ENCODE measurements around the gene ST7. TPM values are rescaled to one million over a fixed set of nuclear protein-coding genes. Genes with fewer than 3 reads are reported as not detected.
"Not testable (repeated sequence)": the region's sequence is repeated elsewhere in the genome, so short reads cannot be mapped to it uniquely, and the experiment has no call there.

The ST7 gene
- total RNA-seq, 1 donor from 2014 or later = 18.9 TPM

- DNase-seq = no peak
These were observed 1.7 kb upstream of the ST7 start for GRCh38 chr7:116951366-116952292.

- DNase-seq = peak; percentile 70
These were observed 498 bp upstream of the ST7 start for GRCh38 chr7:116952635-116953371.

GRCh38 chr7:116953906-116954838 lies 871 bp downstream of the ST7 start:
- peak; percentile 84 for DNase-seq

GRCh38 chr7:116955340-116955739 lies 2.0 kb downstream of the ST7 start:
- DNase-seq = no peak

- DNase-seq = peak; percentile 28
These were observed 2.6 kb downstream of the ST7 start for GRCh38 chr7:116955801-116956476.

- DNase-seq = no peak
These were observed 3.1 kb downstream of the ST7 start for GRCh38 chr7:116956477-116956804.

GRCh38 chr7:116957874-116958273 lies 4.6 kb downstream of the ST7 start:
- DNase-seq = no peak

- not testable (repeated sequence) for DNase-seq
These were observed 8.8 kb downstream of the ST7 start for GRCh38 chr7:116961966-116962673.

GRCh38 chr7:116963234-116963633 lies 9.9 kb downstream of the ST7 start:
- no peak for DNase-seq

GRCh38 chr7:116966601-116967000 lies 13.3 kb downstream of the ST7 start:
- no peak for DNase-seq

GRCh38 chr7:116967254-116967922 lies 14.1 kb downstream of the ST7 start:
- no peak for DNase-seq

GRCh38 chr7:116967983-116968382 lies 14.7 kb downstream of the ST7 start:
- DNase-seq = no peak

GRCh38 chr7:116968631-116969030 lies 15.3 kb downstream of the ST7 start:
- DNase-seq = no peak

- DNase-seq = no peak
These were observed 16.1 kb downstream of the ST7 start for GRCh38 chr7:116969371-116969902.

GRCh38 chr7:116970238-116970910 lies 17.1 kb downstream of the ST7 start:
- DNase-seq = no peak

- DNase-seq = not testable (repeated sequence)
These were observed 17.9 kb downstream of the ST7 start for GRCh38 chr7:116971153-116971552.

GRCh38 chr7:116971869-116972268 lies 18.6 kb downstream of the ST7 start:
- DNase-seq = no peak

- not testable (repeated sequence) for DNase-seq
These were observed 21.7 kb downstream of the ST7 start for GRCh38 chr7:116975024-116975423.

GRCh38 chr7:116977172-116977571 lies 23.9 kb downstream of the ST7 start:
- DNase-seq = no peak

- DNase-seq = no peak
These were observed 24.7 kb downstream of the ST7 start for GRCh38 chr7:116978006-116978405.

Data from dermis blood vessel endothelial cell (primary cell).